UCSD-AML1 (cell line): Measurements from ENCODE around the gene GRB10.
"Not testable (repeated sequence)": the region's sequence is repeated elsewhere in the genome, so short reads cannot be mapped to it uniquely, and the experiment has no call there.

Source experiments
- DNase-seq: peaks from one replicate; lab custom pipeline; 2025; ENCODE audit not compliant: unreplicated experiment; lab: John Stamatoyannopoulos, UW

Gene GRB10

GRCh38 chr7:50557099-50557498 is 225.6 kb downstream of the GRB10 start:
- no peak for DNase-seq

- no peak for DNase-seq
These were observed 226.3 kb downstream of the GRB10 start for GRCh38 chr7:50556247-50556991.

GRCh38 chr7:50555594-50556140 is 227.0 kb downstream of the GRB10 start:
- no peak for DNase-seq

- DNase-seq: no peak
These were observed 228.0 kb downstream of the GRB10 start for GRCh38 chr7:50554431-50555322.

- DNase-seq: no peak
These were observed 228.7 kb downstream of the GRB10 start for GRCh38 chr7:50553973-50554372.

- DNase-seq: peak; percentile 15
These were observed 229.8 kb downstream of the GRB10 start for GRCh38 chr7:50552921-50553320.

GRCh38 chr7:50552139-50552538 is 230.6 kb downstream of the GRB10 start:
- DNase-seq: no peak

- DNase-seq: not testable (repeated sequence)
These were observed 237.1 kb downstream of the GRB10 start for GRCh38 chr7:50545613-50546012.

- DNase-seq: no peak
These were observed 237.7 kb downstream of the GRB10 start for GRCh38 chr7:50544992-50545391.

- DNase-seq: no peak
These were observed 238.8 kb downstream of the GRB10 start for GRCh38 chr7:50543776-50544442.

- DNase-seq: no peak
These were observed 240.6 kb downstream of the GRB10 start for GRCh38 chr7:50542132-50542531.

- DNase-seq: no peak
These were observed 241.7 kb downstream of the GRB10 start for GRCh38 chr7:50540785-50541579.
